ENCODE data around the gene PDCL2. TPM values are rescaled to one million over a fixed set of nuclear protein-coding genes. Genes with fewer than 3 reads are reported as not detected.
"Not testable (repeated sequence)": the region's sequence is repeated elsewhere in the genome, so short reads cannot be mapped to it uniquely, and the experiment has no call there.

PDCL2 gene
- total RNA-seq, 1 donor, result not detected

GRCh38 chr4:55633903-55634302 lies 41.9 kb upstream of the PDCL2 start:
- TF ChIP-seq CTCF (IDR thresholded peaks at IDR 0.05; ENCODE audit: insufficient read depth, low read depth, low read length), result no peak
- no peak overlapping the region for H3K4me3 ChIP-seq (ENCODE audit: low read depth, low read length)
- DNase-seq (ENCODE audit: low read depth), result no peak

GRCh38 chr4:55625835-55626234 lies 33.8 kb upstream of the PDCL2 start:
- H3K4me3 ChIP-seq (ENCODE audit: low read depth, low read length), result no peak overlapping the region
- DNase-seq (ENCODE audit: low read depth), result no peak
- TF ChIP-seq CTCF (IDR thresholded peaks at IDR 0.05; ENCODE audit: insufficient read depth, low read depth, low read length), result no peak

DNA sequence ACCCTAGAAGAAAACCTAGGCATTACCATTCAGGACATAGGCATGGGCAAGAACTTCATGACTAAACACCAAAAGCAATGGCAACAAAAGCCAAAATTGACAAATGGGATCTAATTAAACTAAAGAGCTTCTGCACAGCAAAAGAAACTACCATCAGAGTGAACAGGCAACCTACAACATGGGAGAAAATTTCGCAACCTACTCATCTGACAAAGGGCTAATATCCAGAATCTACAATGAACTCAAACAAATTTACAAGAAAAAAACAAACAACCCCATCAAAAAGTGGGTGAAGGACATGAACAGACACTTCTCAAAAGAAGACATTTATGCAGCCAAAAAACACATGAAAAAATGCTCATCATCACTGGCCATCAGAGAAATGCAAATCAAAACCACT lies 32.0 kb upstream of the PDCL2 start:
- H3K4me3 ChIP-seq (ENCODE audit: low read depth, low read length); DNase-seq (ENCODE audit: low read depth): not testable (repeated sequence)

GRCh38 chr4:55618546-55619143 lies 26.6 kb upstream of the PDCL2 start:
- no peak for DNase-seq (ENCODE audit: low read depth)
- TF ChIP-seq CTCF (IDR thresholded peaks at IDR 0.05; ENCODE audit: insufficient read depth, low read depth, low read length), result no peak
- H3K4me3 ChIP-seq (ENCODE audit: low read depth, low read length), result peak overlapping the region; percentile 37

GRCh38 chr4:55617587-55618197 lies 25.6 kb upstream of the PDCL2 start:
- H3K4me3 ChIP-seq (ENCODE audit: low read depth, low read length), result no peak overlapping the region
- DNase-seq (ENCODE audit: low read depth), result no peak
- no peak for TF ChIP-seq CTCF (IDR thresholded peaks at IDR 0.05; ENCODE audit: insufficient read depth, low read depth, low read length)

DNA sequence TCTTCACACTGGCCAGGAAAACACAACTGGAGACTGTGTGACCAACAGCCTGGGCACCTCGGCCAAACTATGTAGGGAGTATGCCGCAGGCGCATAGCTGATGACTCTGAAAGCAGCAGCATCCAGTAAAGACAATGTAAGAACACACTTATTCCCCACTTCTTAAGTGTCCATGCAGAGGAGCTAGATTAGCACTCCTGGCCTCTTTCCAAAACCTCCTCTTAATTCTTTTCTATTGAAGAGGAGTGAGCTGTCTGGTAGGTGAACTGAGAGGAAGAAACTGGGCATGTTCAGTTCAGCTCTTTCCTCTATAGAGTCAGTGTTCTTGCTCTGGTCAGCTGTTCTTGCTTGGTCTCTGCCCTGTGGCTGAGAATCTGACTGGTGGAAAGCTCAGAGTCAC lies 23.0 kb upstream of the PDCL2 start:
- no peak for DNase-seq (ENCODE audit: low read depth)
- no peak for TF ChIP-seq CTCF (IDR thresholded peaks at IDR 0.05; ENCODE audit: insufficient read depth, low read depth, low read length)
- H3K4me3 ChIP-seq (ENCODE audit: low read depth, low read length), result no peak overlapping the region

DNA sequence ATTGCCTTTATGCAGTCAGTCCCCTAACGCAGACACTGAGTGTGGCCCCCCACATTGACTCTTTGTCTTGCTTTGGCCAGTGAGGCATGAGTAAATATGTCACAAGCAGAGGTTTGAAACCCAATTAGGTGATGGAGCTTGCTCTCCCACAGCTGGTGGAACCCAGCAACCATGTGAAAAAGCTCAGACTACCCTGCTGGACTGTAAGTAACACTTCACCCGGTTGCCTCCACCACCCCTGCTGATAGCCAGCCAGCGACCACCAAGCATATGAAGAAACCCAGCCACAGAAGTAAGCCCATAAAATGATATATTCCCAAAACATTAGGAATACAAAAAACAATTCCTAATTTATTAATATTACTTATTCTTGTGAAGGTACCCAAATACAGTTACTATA lies 21.6 kb upstream of the PDCL2 start:
- DNase-seq (ENCODE audit: low read depth), result no peak
- H3K4me3 ChIP-seq (ENCODE audit: low read depth, low read length), result no peak overlapping the region
- TF ChIP-seq CTCF (IDR thresholded peaks at IDR 0.05; ENCODE audit: insufficient read depth, low read depth, low read length), result no peak

All from fibroblast of villous mesenchyme (primary cell).